KMS-11 (cell line): ENCODE data around the gene TSNAX.
"Not testable (repeated sequence)": the region's sequence is repeated elsewhere in the genome, so short reads cannot be mapped to it uniquely, and the experiment has no call there.

Experiments
- H2AFZ ChIP-seq: fragments of 200-600 bp; sonication (generic); 2 replicates; pipeline ENCODE4 v1.6.1; 2016; ENCODE audit warnings: antibody characterized with exemption, mixed run types, low read depth
- H3K27ac ChIP-seq: fragments of 200-600 bp; sonication (generic); 2 replicates; pipeline ENCODE4 v1.6.1; 2016; ENCODE audit warnings: mild to moderate bottlenecking, mixed run types
- H3K27me3 ChIP-seq: fragments of 200-600 bp; sonication (generic); 2 replicates; pipeline ENCODE4 v1.6.1; 2017; ENCODE audit warnings: mild to moderate bottlenecking, low read depth, mixed run types, moderate library complexity; ENCODE audit not compliant: insufficient read depth
- H3K36me3 ChIP-seq: fragments of 200-600 bp; sonication (generic); 2 replicates; pipeline ENCODE4 v1.6.1; 2017; ENCODE audit warnings: mild to moderate bottlenecking, mixed run types; ENCODE audit not compliant: insufficient read depth
- H3K4me1 ChIP-seq: fragments of 200-600 bp; sonication (generic); 2 replicates; pipeline ENCODE4 v1.6.1; 2016; ENCODE audit warnings: mild to moderate bottlenecking, low read depth, mixed run types; ENCODE audit not compliant: poor library complexity, severe bottlenecking
- H3K4me2 ChIP-seq: fragments of 200-600 bp; sonication (generic); 2 replicates; pipeline ENCODE4 v1.7.0; 2016; ENCODE audit warnings: mild to moderate bottlenecking, mixed run types
- H3K4me3 ChIP-seq: fragments of 200-600 bp; sonication (generic); IDR thresholded peaks from 2 replicates; pipeline ENCODE4 v1.6.1; 2017; ENCODE audit warnings: low read depth, low read length, mixed read lengths; ENCODE audit not compliant: insufficient read depth
- H3K79me2 ChIP-seq: fragments of 200-600 bp; sonication (generic); 2 replicates; pipeline ENCODE4 v1.6.1; 2016; ENCODE audit warnings: low read depth, mixed run types; ENCODE audit not compliant: insufficient read depth
- H3K9ac ChIP-seq: fragments of 200-600 bp; sonication (generic); 2 replicates; pipeline ENCODE4 v1.6.1; 2016; ENCODE audit warnings: mild to moderate bottlenecking, mixed run types
- H4K20me1 ChIP-seq: fragments of 200-600 bp; sonication (generic); 2 replicates; pipeline ENCODE4 v1.6.1; 2016; ENCODE audit warnings: mild to moderate bottlenecking, mixed run types; ENCODE audit not compliant: insufficient read depth
- TF ChIP-seq, protein P1 (sequence below): fragments of 200-600 bp; sonication (generic); conservative IDR thresholded peaks from 2 replicates; pipeline ENCODE4 v1.6.1; 2017; ENCODE audit warnings: low read depth, mild to moderate bottlenecking, antibody characterized with exemption, low read length, moderate library complexity, mixed read lengths

TSNAX gene

GRCh38 chr1:231563247-231563646, 34.8 kb downstream of the TSNAX start:
- H3K9ac ChIP-seq: no peak overlapping the region
- no peaks in the 10 kb centered on the region for H3K27me3 ChIP-seq
- no peak overlapping the region for H3K27ac ChIP-seq
- no peaks in the 10 kb centered on the region for H3K4me1 ChIP-seq
- H3K79me2 ChIP-seq: no peaks in the 10 kb centered on the region
- no peak overlapping the region for H3K4me2 ChIP-seq
- H3K4me3 ChIP-seq: no peak overlapping the region
- H2AFZ ChIP-seq: no peak overlapping the region
- H3K36me3 ChIP-seq: no peaks in the 10 kb centered on the region; the same call in 1 of the 2 replicates
- TF ChIP-seq, protein P1, sequence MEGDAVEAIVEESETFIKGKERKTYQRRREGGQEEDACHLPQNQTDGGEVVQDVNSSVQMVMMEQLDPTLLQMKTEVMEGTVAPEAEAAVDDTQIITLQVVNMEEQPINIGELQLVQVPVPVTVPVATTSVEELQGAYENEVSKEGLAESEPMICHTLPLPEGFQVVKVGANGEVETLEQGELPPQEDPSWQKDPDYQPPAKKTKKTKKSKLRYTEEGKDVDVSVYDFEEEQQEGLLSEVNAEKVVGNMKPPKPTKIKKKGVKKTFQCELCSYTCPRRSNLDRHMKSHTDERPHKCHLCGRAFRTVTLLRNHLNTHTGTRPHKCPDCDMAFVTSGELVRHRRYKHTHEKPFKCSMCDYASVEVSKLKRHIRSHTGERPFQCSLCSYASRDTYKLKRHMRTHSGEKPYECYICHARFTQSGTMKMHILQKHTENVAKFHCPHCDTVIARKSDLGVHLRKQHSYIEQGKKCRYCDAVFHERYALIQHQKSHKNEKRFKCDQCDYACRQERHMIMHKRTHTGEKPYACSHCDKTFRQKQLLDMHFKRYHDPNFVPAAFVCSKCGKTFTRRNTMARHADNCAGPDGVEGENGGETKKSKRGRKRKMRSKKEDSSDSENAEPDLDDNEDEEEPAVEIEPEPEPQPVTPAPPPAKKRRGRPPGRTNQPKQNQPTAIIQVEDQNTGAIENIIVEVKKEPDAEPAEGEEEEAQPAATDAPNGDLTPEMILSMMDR: no peak
- H4K20me1 ChIP-seq: no peaks in the 10 kb centered on the region; the same call in 1 of the 2 replicates

- no peaks in the 10 kb centered on the region for H4K20me1 ChIP-seq
- no peaks in the 10 kb centered on the region for H3K4me1 ChIP-seq
- H3K9ac ChIP-seq: no peak overlapping the region
- H3K36me3 ChIP-seq: no peaks in the 10 kb centered on the region; the same call in 1 of the 2 replicates
- H3K4me3 ChIP-seq: no peak overlapping the region
- H3K79me2 ChIP-seq: no peaks in the 10 kb centered on the region
- no peak overlapping the region for H3K4me2 ChIP-seq
- H3K27me3 ChIP-seq: no peaks in the 10 kb centered on the region
- TF ChIP-seq, protein P1: no peak
- H3K27ac ChIP-seq: no peak overlapping the region
- H2AFZ ChIP-seq: no peak overlapping the region
Observed at GRCh38 chr1:231564373-231564772, 35.9 kb downstream of the TSNAX start.

GRCh38 chr1:231566496-231566895, 38.0 kb downstream of the TSNAX start:
- Histone ChIP-seq H3K9ac (no peak overlapping the region), H3K79me2 (no peaks in the 10 kb centered on the region), H4K20me1 (no peaks in the 10 kb centered on the region), H3K4me3 (no peak overlapping the region), H3K4me1 (no peaks in the 10 kb centered on the region), H3K36me3 (no peaks in the 10 kb centered on the region; the same call in 1 of the 2 replicates), H2AFZ (no peak overlapping the region), H3K27me3 (no peaks in the 10 kb centered on the region), H3K27ac (no peak overlapping the region), H3K4me2 (no peak overlapping the region)
- TF ChIP-seq, protein P1: no peak

- H3K36me3 ChIP-seq, H3K27ac ChIP-seq, H3K4me2 ChIP-seq, H3K4me3 ChIP-seq, H3K4me1 ChIP-seq, H4K20me1 ChIP-seq, H3K9ac ChIP-seq, H2AFZ ChIP-seq, H3K79me2 ChIP-seq, H3K27me3 ChIP-seq: not testable (repeated sequence)
Observed at GRCh38 chr1:231570262-231570661, 41.8 kb downstream of the TSNAX start.

DNA sequence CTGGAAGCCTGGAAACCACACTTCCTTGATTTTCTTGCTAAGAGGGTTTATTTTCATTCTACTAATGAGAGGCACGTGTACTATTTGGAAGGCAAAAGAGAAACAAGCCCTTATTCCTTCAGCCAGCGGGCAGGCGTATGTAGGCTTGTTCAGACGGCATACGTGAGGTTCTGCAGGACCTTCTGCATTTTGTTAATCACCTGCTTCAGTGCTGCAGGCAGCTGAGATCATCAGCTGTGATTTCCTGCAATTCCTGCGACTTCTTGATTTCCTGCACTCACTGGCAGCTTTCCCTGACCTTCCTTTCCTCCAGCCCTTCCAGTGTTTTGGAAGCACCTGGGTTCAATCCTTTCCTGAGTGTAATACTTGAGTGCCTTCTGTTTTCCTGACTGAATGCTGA, 43.4 kb downstream of the TSNAX start:
- no peaks in the 10 kb centered on the region for H3K4me1 ChIP-seq
- H3K36me3 ChIP-seq: no peaks in the 10 kb centered on the region
- no peaks in the 10 kb centered on the region for H3K79me2 ChIP-seq
- TF ChIP-seq, protein P1: no peak
- no peak overlapping the region for H3K9ac ChIP-seq
- no peak overlapping the region for H3K4me2 ChIP-seq
- H3K27me3 ChIP-seq: no peaks in the 10 kb centered on the region
- no peak overlapping the region for H3K27ac ChIP-seq
- H2AFZ ChIP-seq: no peak overlapping the region
- no peaks in the 10 kb centered on the region for H4K20me1 ChIP-seq
- no peak overlapping the region for H3K4me3 ChIP-seq
